Mononuclear cell (primary cell): ENCODE data around the gene ZNF672. TPM values are rescaled to one million over a fixed set of nuclear protein-coding genes. Genes with fewer than 3 reads are reported as not detected.

ENCODE experiments used
- H3K27me3 ChIP-seq: 2 replicates; pipeline ENCODE4 v1.6.0; 2011; ENCODE audit warnings: low read length, control low read depth; ENCODE audit not compliant: insufficient read depth
- H3K4me1 ChIP-seq: 2 replicates; pipeline ENCODE4 v1.5.1; 2011; ENCODE audit warnings: mild to moderate bottlenecking, low read length, control low read depth; ENCODE audit not compliant: insufficient read depth
- H3K4me3 ChIP-seq: 2 replicates; pipeline ENCODE4 v1.5.1; 2011; ENCODE audit warnings: mild to moderate bottlenecking, low read length, moderate library complexity
- H3K9me3 ChIP-seq: 2 replicates; pipeline ENCODE4 v1.5.1; 2011; ENCODE audit warnings: low read depth, mild to moderate bottlenecking, control low read depth, low read length
- total RNA-seq: library from RNA; depleted of rRNA; stranded (reverse); fragments of >200 nt; gene quantifications from one replicate; pipeline ENCODE4 v1.2.3, GENCODE V29; 2012

Gene ZNF672
- total RNA-seq, 1 donor, result 13.1 TPM

DNA sequence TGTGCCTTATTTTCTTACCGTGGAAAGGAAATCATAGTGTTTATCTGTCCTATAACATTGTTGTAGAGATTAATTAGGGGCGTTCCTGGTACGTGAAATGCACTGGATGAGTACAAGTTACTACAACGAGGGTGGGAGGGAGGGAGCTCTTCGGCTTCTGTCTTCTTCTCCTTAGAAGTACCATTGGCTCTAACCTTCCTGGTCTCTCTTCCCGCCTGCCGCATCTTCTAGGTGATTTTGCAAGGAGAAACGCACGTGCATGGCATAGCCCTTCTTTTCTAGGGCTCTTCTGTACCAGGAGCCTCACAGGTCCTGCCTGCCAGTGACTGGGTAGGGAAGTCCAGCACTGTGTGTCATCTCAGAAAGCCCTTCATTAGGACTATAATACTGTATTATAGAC, 29.1 kb upstream of the ZNF672 start:
- Histone ChIP-seq H3K9me3 (no peaks in the 10 kb centered on the region), H3K27me3 (no peaks in the 10 kb centered on the region), H3K4me1 (peaks cover 53% of the 10 kb centered on the region)

DNA sequence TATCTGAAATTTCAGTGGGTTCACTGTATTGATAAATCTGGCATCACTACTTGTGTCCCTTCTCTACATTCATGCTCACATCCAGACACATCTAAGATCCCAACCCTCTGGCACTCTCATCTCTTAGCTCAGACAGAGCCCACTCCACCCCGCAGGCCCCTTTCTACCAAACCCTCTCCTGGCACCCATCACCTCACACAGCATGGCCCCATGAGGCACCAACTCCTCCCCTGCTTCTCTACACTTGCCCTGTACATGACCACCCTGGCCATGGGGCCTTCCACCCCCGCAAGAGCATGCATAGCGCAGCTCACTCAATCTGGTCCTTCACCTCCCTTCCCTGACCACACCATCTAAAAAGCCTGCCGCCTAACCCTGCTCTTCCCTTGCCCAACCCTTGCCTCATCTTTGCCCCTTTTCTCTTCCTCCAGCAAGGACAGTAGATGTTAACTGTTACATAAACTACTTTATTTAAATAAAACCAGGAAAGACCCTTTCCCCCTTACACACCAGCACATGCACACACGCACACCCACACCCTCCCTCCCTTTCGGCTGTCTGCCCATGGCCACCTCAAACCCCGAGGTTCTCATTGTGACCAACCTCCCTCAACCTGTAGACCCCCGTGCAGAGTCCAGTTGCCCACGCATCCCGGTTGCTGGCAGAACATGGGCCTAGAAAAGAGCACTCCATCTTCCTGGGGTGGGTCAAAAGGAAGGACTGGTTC, 27.9 kb upstream of the ZNF672 start:
- no peak overlapping the region for H3K4me3 ChIP-seq
- H3K4me1 ChIP-seq, result peaks cover 40% of the 10 kb centered on the region
- H3K27me3 ChIP-seq, result no peaks in the 10 kb centered on the region
- H3K9me3 ChIP-seq, result no peaks in the 10 kb centered on the region

More for the DNA sequence above, 29.1 kb upstream of the ZNF672 start:
- no peak overlapping the region for H3K4me3 ChIP-seq

DNA sequence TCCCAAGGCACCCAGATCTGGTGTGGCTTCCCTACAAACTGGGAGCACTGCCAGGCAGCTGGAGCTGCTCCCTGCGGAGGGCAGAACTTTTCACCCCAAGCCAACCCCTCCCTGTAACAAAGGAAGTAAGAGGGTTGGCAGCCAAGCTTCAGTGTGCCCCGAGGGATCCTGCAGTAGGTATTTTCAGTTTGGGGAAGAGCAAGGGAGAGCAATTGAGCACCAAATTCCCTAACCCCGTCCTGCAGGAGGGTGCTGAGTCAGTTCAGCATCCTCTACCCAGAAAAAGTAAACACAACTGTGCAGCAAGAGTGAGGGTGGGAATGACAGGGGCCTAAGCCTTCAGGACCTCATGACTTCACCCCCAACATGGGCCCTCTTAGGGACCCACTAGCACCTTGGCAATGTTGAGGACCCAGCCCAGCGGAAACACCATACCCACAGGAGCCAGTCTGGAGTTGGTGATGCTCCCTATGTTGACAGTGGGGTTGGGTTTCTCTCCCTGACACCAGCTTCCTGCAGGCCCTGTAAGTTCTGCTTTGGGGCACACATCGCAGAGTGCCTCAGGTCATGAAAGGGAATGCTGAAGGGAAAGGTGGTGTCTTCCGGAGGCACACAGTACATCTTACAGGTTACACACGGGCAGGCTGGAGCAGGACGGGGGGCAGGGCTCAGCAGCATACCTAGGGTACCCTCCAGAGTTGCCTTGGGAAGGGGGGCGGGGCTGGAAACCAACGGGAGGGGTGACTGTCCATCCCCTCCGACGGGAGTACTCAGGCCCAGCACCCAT, 27.1 kb upstream of the ZNF672 start:
- Histone ChIP-seq H3K4me1 (peaks cover 40% of the 10 kb centered on the region), H3K9me3 (no peaks in the 10 kb centered on the region), H3K4me3 (no peak overlapping the region)

DNA sequence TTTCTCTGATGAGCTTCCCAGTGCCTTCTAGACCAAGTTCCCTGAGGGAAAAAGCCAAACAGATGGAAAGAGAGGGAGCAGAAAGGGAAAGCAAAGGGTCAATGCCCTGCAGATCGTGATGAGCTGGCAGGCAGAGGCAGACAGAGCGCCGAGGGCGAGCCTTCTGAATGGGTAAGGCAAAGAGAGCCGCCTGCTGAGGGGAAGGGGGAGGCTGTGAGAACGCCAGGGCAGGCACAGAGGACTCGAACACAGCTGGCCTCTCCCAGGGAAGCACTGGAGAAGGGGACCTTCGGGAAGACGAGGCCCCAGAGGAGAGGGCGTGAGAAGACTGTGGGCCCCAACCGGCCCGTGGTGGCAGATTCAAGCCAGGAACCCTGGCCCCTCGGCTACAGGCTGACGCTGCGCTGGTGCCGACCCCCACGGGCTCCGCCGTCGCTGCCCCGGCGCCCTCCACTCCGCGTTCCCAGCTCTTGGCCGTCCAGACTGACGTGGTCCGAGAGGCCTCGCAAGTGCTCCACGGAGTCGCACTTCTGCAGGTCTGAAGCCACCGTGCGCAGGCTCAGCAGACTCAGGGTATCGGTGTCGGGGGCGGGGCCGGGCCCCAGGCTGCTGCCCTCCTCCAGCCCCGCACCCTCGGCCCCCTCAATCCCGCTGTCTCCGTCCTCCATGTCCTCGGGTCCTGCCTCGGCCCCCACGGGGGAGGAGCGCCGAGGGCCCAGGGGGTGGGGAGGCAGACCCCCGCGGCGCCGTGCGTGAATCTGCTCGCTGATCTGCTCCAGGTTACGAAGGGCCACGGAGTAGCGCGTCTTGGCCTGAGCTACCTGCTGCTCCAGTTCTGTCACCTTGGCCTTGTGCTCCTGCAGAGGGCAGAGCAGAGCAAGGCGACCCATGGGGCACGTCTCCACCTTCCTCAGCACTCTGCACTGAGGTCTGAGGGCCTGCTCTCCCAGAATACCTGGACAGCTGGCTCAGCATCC, 26.2 kb upstream of the ZNF672 start:
- peaks cover 40% of the 10 kb centered on the region for H3K4me1 ChIP-seq

More for the DNA sequence above, 27.1 kb upstream of the ZNF672 start:
- no peaks in the 10 kb centered on the region for H3K27me3 ChIP-seq

DNA sequence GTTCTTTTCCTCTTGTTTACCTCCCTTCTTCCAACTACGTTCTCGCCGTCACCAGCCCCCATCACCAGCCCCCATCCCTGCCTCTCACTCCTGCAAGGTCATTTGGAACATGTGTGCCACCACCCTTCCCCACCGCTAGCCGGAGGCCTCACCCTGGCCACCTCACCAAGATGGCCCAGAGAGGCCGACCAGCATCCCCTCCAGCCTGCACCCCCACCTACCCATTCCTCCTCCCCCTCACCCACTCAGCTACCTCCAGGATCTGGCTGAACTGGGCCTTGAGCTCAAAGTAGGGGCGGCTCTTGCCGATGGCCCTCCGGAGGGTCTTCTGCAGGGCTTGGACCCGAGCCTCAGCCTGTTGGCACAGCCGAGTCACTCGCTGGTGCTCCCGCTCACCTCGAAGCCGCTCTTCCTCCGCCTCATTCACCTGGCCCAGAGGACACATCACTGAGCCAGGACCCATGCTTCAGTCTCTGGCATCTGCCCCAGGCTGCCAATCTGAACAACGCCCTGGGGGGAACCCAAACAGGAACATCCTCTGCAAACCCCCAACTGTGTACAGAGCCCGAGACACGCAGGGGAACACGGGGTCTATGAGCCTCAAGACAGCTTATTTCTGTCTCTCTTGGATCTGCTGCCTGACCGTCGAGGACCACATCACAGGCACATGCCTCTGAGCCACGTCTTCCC, 25.1 kb upstream of the ZNF672 start:
- H3K9me3 ChIP-seq, result no peaks in the 10 kb centered on the region
- no peaks in the 10 kb centered on the region for H3K27me3 ChIP-seq
- peaks cover 41% of the 10 kb centered on the region for H3K4me1 ChIP-seq
- H3K4me3 ChIP-seq, result no peak overlapping the region

More for the DNA sequence above, 26.2 kb upstream of the ZNF672 start:
- Histone ChIP-seq H3K9me3 (no peaks in the 10 kb centered on the region), H3K4me3 (no peak overlapping the region), H3K27me3 (no peaks in the 10 kb centered on the region)

DNA sequence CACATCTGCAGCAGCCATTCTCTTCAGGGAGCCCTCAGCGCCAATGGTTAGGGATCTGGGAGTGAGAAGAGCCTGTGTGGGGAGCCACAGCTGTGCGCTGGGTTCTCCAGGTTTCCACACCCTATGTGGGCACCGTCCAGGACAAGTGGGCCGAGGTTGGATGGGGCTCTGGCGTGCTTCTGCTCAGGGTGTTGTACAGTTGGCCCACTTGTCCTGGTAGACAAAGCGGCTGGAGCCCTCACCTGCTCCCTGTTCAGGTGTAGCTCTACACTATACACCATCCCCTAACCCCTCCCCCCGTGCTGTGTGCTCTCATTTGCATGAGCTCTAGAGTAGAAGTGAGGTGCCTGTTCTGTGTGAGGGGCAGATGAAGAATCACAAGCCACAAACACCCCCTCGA, 24.5 kb upstream of the ZNF672 start:
- Histone ChIP-seq H3K4me3 (no peak overlapping the region), H3K4me1 (peaks cover 48% of the 10 kb centered on the region), H3K27me3 (no peaks in the 10 kb centered on the region), H3K9me3 (no peaks in the 10 kb centered on the region)

DNA sequence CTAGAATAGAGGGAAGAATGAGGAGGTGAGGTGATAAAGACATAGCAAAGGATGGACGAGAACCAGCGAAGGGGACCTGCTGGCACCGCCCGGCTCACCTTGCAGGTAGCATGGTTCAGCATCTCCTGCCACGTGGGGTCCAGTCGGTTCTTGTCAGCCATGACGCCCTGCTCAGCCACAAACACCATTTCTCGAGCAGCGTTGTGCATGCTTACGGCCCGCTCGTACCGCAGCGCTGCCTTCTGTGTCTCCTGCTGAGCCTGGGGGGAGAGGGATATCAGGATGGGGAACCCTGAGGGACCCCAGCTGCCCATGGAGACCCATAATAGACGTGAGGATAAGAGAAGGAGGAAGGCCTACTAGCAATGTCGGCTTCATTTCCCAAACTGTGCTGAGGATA, 23.7 kb upstream of the ZNF672 start:
- Histone ChIP-seq H3K27me3 (no peaks in the 10 kb centered on the region), H3K4me1 (peaks cover 56% of the 10 kb centered on the region), H3K9me3 (no peaks in the 10 kb centered on the region), H3K4me3 (no peak overlapping the region)

DNA sequence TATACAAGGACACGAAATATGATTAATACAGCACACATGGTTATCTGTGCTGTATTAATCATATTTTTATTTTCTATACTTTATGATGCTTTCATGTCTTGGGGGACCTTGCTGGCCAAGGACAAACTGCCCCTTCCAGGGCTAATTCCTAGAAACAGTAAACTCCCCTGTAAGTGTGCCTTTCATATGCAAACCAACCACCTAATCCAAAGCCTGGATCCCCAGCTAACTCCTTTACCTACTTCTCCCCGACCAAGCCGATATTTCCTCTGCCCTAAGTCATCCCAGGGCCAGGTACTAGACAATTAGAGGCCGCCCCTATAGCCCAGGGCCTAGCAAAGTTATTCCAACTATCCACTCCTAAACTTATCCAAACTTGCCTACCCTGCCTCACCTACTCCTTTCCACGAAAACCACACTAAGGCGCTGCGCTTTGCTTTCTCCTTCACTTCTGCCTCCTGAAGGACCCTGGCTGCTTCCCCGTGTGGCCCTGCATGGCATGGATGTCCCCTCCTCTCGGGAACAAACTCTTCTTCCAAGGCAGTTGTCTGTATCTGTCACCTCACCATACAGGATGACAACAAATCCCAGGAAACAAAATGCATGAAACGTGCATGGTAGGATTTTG, 22.5 kb upstream of the ZNF672 start:
- H3K4me1 ChIP-seq, result peaks cover 63% of the 10 kb centered on the region
- no peak overlapping the region for H3K4me3 ChIP-seq
- no peaks in the 10 kb centered on the region for H3K9me3 ChIP-seq
- H3K27me3 ChIP-seq, result no peaks in the 10 kb centered on the region

DNA sequence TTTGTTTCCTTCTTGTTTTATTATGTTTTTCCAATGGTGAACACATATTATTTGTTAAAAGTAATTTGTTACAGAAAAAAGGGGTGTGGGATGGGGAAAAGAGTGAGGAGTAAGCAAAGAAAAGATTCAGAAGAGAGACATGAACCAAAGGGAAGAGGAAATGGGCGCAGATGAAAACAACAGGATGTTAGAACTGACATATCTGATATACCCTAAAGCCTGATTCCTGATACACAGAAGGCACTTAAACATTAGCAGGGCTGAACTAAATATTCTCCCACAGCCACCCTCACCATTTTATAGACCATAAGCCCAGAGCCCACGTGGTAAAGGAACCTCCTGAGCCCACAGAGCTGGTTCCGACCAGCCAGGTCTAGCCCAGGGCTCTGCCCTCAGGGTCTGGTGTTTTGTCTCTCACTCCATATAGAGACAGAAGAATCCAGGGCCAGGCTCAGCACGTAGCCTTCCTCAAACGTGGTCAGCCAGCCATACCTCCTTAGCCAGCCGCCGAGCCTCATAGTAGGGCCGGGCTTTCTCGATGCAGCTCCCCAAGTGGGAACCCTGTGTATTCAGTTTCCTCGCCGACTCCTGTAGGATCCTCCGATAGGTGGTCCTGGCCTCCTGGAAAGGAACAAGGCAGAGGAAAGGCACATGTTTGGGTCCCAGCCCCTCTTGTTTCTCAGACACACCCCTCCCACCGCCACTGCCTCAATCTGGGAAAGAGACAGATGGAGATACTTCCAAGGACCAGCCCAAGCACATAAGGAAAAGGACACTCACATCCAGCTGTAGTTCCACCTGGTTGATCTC, 21.8 kb upstream of the ZNF672 start:
- Histone ChIP-seq H3K4me1 (peaks cover 63% of the 10 kb centered on the region), H3K9me3 (no peaks in the 10 kb centered on the region), H3K4me3 (no peak overlapping the region), H3K27me3 (no peaks in the 10 kb centered on the region)

DNA sequence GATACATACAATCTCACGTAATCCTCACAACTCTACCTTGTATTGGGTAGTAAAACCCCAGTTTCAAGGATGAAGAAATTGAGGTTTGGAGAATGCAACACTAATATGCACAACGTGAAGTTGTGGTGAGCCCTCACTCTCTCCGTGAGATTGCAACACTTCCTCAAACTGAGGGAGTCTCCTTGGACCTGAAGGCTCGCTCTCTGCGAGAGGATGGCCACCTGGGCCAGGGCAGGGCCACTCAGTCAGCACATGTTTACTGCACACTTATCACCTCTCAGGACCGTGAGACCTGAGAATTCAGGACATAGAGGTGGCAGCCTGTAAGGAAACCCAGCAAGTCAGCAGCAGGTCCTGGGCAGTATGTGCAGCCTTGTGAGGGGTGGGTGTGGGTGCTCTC, 21.0 kb upstream of the ZNF672 start:
- H3K27me3 ChIP-seq, result no peaks in the 10 kb centered on the region
- no peaks in the 10 kb centered on the region for H3K9me3 ChIP-seq
- no peak overlapping the region for H3K4me3 ChIP-seq
- peaks cover 68% of the 10 kb centered on the region for H3K4me1 ChIP-seq

DNA sequence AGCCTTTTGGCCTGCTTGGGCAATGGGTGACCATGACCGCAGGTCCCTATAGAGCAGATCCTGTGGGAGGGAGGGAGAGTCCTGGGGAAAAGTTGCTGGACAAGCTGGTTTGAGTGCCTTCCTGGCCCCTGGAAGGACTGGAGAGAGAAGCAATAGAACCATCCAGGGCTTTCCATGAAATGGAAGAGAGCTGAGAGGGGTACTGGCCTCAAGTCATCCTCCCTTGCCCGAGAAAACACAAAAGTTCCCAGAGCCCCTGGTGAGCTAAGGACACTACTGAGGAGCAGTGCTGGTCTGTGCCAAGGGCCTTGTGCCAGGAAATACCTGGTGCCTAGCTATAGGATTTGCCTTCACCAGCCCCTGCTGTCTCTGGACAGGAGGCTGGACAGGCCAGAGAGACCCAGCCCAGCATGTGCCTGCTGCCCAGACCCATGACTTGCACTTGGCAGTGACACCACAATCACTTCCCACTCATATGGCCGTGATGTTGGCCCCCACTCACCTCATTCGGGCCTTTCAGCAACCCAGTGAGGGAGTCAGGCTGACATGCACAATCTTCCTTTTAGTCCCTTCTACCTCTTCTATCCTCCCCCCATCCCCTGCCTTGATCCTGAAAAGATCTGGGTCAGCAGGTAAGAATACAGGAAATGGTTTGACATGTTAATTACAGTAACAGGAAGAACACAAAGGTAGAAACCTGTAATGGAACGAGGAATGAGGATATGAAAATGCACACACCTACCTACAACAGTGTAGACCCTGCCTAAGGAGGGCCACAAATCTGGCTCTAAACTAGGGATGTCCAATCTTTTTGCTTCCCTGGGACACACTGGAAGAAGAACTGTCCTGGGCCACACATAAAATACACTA, 19.3 kb upstream of the ZNF672 start:
- Histone ChIP-seq H3K4me1 (peaks cover 85% of the 10 kb centered on the region), H3K4me3 (no peak overlapping the region)

DNA sequence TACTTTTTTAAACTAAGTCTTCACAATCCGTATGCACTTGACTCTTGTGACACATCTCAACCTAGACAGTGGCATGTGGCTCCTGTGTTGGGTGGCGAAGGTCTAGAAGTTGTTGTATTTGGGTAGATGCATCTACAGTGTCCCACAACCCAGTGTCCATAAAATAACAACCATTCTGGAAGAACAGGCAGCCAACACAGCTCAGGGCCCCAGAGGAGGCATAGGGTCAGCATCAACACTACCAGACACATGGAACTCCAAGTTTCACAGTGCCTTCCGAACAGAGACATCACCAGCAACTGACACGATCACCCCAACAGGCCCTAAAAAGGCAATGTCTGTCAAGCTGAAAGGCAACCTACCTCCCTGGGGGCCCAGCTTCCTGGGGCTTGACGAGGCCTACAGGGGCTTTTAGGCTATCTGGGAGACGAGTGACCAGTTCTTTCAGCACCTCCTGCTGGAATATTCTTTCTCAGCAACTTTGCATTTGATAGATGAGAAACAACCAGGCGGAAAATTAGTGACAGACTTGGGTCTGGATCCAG, 17.9 kb upstream of the ZNF672 start:
- H3K4me3 ChIP-seq, result no peak overlapping the region
- peaks cover 99% of the 10 kb centered on the region for H3K4me1 ChIP-seq
- H3K9me3 ChIP-seq, result no peaks in the 10 kb centered on the region
- no peaks in the 10 kb centered on the region for H3K27me3 ChIP-seq

More for the DNA sequence above, 19.3 kb upstream of the ZNF672 start:
- Histone ChIP-seq H3K9me3 (no peaks in the 10 kb centered on the region), H3K27me3 (no peaks in the 10 kb centered on the region)
